Parathyroid adenoma (tissue), 2 donors: Measurements from ENCODE around the gene NDUFA12.
"Not testable (repeated sequence)": the region's sequence is repeated elsewhere in the genome, so short reads cannot be mapped to it uniquely, and the experiment has no call there.

Source experiments
- H2AFZ ChIP-seq: fragments of 300-600 bp; sonication (generic); one replicate; pipeline ENCODE4 v1.7.0; 2017; ENCODE audit warnings: antibody characterized with exemption, mild to moderate bottlenecking
- H3K27ac ChIP-seq: fragments of 300-600 bp; sonication (generic); one replicate; pipeline ENCODE4 v1.7.0; 2017
- H3K27me3 ChIP-seq: fragments of 300-600 bp; sonication (generic); one replicate; pipeline ENCODE4 v1.7.0; 2017; ENCODE audit warnings: low read length; ENCODE audit not compliant: control insufficient read depth, insufficient read depth
- H3K36me3 ChIP-seq: fragments of 300-600 bp; sonication (generic); one replicate; pipeline ENCODE4 v1.7.0; 2017; ENCODE audit warnings: low read length; ENCODE audit not compliant: control insufficient read depth, insufficient read depth
- H3K4me1 ChIP-seq: fragments of 300-600 bp; sonication (generic); one replicate; pipeline ENCODE4 v1.7.0; 2017; ENCODE audit warnings: control low read depth
- H3K4me2 ChIP-seq: fragments of 300-600 bp; sonication (generic); one replicate; pipeline ENCODE4 v1.7.0; 2017; ENCODE audit warnings: low read length
- H3K4me3 ChIP-seq: fragments of 300-600 bp; sonication (generic); one replicate; pipeline ENCODE4 v1.7.0; 2017; ENCODE audit warnings: low read depth, low read length
- H3K79me2 ChIP-seq: fragments of 300-600 bp; sonication (generic); one replicate; pipeline ENCODE4 v1.7.0; 2017; ENCODE audit warnings: control low read depth
- H3K9ac ChIP-seq: fragments of 300-600 bp; sonication (generic); one replicate; pipeline ENCODE4 v1.7.0; 2017; ENCODE audit warnings: mild to moderate bottlenecking
- H3K9me3 ChIP-seq: fragments of 300-600 bp; sonication (generic); one replicate; pipeline ENCODE4 v1.7.0; 2017; ENCODE audit warnings: low read length; ENCODE audit not compliant: control insufficient read depth
- CTCF ChIP-seq: fragments of 300-600 bp; sonication (generic); IDR thresholded peaks from one replicate; pipeline ENCODE4 v1.7.0; 2017; ENCODE audit warnings: antibody characterized with exemption, mild to moderate bottlenecking
- donor health status: primary hyperparathyroidism.

The NDUFA12 gene

DNA sequence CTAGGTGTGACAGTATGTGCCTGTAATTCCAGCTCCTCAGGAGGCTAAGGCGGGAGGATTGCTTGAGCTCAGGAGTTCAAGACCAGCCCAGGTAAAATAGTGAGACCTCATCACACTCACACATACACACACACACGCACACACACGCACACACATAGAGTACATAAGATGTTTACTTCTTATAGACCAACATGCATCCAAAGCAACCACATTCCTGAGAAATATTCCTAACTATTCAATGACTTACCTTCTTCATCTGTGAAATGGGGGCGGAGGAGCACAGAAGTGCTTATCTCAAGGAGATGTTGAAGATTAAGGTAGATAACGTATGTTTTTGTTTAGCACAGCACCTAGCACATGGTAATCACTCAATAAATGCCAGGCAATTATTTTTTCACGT, 6.4 kb downstream of the NDUFA12 start:
- H3K36me3 ChIP-seq, result no peaks in the 10 kb centered on the region
- H3K9ac ChIP-seq, result no peak overlapping the region
- H3K4me3 ChIP-seq, result no peak overlapping the region
- H3K9me3 ChIP-seq, result no peaks in the 10 kb centered on the region
- H3K4me2 ChIP-seq, result no peak overlapping the region
- H3K79me2 ChIP-seq, result peaks cover 13% of the 10 kb centered on the region
- H3K27ac ChIP-seq, result no peak overlapping the region
- H2AFZ ChIP-seq, result no peak overlapping the region
- H3K4me1 ChIP-seq, result no peaks in the 10 kb centered on the region
- no peaks in the 10 kb centered on the region for H3K27me3 ChIP-seq
- TF ChIP-seq CTCF, result no peak

DNA sequence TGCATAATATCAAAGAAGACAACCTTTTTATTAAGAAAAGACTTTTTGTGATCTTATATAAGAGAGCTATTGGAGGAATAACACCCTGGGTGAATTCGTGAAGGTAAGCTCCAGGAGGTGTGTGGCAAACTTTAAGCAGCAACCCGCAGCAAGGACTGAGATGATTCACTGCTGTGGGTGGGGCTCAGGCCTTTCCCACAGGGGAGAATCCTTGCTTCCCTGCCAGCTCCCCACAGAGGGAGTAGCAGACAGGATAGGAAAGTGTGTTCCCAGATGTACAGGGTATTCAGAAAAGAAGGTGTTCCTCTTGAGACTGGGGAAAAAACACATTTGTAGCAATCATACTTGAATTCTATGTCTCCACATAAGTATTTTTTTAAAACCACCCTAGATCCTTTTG, 9.2 kb downstream of the NDUFA12 start:
- Histone ChIP-seq H3K79me2 (peaks cover 12% of the 10 kb centered on the region), H3K4me3 (no peak overlapping the region), H3K9ac (no peak overlapping the region), H3K9me3 (no peaks in the 10 kb centered on the region), H2AFZ (no peak overlapping the region), H3K36me3 (no peaks in the 10 kb centered on the region), H3K27me3 (no peaks in the 10 kb centered on the region), H3K4me1 (no peaks in the 10 kb centered on the region), H3K27ac (no peak overlapping the region), H3K4me2 (no peak overlapping the region)
- no peak for TF ChIP-seq CTCF

- H3K27me3 ChIP-seq, H3K9me3 ChIP-seq, H3K27ac ChIP-seq, H3K4me2 ChIP-seq, H3K36me3 ChIP-seq, H2AFZ ChIP-seq, H3K4me3 ChIP-seq, H3K9ac ChIP-seq, H3K4me1 ChIP-seq: not testable (repeated sequence)
- H3K79me2 ChIP-seq, result peaks cover 14% of the 10 kb centered on the region
Observed at GRCh38 chr12:94993855-94994254, 9.6 kb downstream of the NDUFA12 start.

DNA sequence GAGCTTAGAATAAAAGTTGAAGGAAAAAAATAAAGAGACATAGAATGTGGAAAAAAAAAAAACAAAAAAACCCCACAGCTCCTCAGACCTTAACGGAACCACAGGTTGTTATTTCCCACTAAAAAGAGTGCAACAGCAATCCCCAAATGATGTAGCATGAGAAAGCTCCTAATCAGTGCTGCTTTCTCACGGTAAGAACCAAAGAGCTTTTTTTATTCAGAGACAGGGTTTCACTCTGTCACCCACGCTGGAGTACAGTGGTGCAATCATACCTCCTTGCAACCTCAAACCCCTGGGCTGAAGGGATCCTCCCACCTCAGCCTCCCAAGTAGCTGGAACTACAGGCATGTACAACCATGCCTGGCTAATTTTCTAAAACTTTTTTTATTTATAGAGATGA, 13.3 kb downstream of the NDUFA12 start:
- H3K4me1 ChIP-seq, result peaks cover 2% of the 10 kb centered on the region
- H3K27me3 ChIP-seq, result no peaks in the 10 kb centered on the region
- H3K9me3 ChIP-seq, result no peaks in the 10 kb centered on the region
- H3K4me3 ChIP-seq, result no peak overlapping the region
- H3K79me2 ChIP-seq, result peaks cover 13% of the 10 kb centered on the region
- no peak overlapping the region for H2AFZ ChIP-seq
- no peak overlapping the region for H3K4me2 ChIP-seq
- no peak overlapping the region for H3K27ac ChIP-seq
- no peaks in the 10 kb centered on the region for H3K36me3 ChIP-seq
- no peak overlapping the region for H3K9ac ChIP-seq
- no peak for TF ChIP-seq CTCF

DNA sequence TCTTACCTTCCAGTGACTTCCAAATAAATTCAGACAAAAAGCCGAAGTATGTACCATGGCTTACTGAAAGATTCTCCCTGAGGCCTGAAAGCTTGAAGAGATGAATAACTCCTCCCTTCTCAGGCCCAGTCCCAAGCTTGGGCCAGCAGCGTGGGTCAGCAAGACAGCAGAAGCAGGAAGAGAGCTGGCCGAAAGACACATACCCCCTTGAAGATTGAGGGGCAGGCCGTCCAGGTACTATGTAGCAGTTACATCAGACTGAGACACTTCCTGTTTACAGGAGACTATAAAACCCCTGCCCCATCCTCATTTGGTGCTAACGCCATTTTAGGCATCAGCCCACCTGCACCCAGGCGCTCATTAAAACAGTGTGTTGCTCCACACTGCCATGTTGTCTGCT, 15.0 kb downstream of the NDUFA12 start:
- Histone ChIP-seq H3K4me2 (no peak overlapping the region), H3K79me2 (peaks cover 17% of the 10 kb centered on the region), H3K27ac (no peak overlapping the region), H3K27me3 (no peaks in the 10 kb centered on the region), H3K4me1 (peaks cover 2% of the 10 kb centered on the region), H3K4me3 (no peak overlapping the region), H3K9me3 (no peaks in the 10 kb centered on the region), H2AFZ (no peak overlapping the region), H3K9ac (no peak overlapping the region), H3K36me3 (no peaks in the 10 kb centered on the region)
- no peak for TF ChIP-seq CTCF
